Activated naive CD4-positive, alpha-beta T cell treated with Interleukin-2 at 50 U/mL for 16 hours (primary cell): ENCODE results near the gene NDUFB2.
"Not testable (repeated sequence)": the region's sequence is repeated elsewhere in the genome, so short reads cannot be mapped to it uniquely, and the experiment has no call there.

Experiments
- DNase-seq: peaks from one replicate; pipeline ENCODE4 v3.0.0-alpha.2; 2020

NDUFB2 gene

GRCh38 chr7:140673063-140673773 is 23.3 kb upstream of the NDUFB2 start:
- peak; percentile 62 for DNase-seq

- no peak for DNase-seq
Measured at GRCh38 chr7:140673774-140674155, 22.7 kb upstream of the NDUFB2 start.

- DNase-seq, result no peak
Measured at GRCh38 chr7:140674356-140674800, 22.1 kb upstream of the NDUFB2 start.

GRCh38 chr7:140674899-140675701 is 21.4 kb upstream of the NDUFB2 start:
- DNase-seq, result no peak

DNA sequence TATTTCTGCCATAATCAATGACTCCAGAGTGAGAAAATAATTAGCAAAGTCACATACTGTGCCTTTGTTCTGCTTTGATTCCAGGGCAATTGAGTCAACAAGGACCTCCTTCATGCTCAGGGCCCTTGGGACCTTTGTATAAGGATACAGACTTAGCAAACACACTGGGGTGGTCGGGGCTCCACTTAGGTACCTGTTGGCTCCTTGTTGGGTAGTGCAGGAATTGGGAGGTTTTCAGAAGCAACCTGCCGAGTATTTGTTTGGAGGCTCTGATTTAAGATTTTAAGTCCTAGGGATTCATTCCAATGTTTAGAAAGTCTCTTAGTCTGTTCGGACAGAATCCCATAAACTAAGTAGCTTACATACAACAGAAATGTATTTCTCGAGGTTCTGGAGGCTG is 20.8 kb upstream of the NDUFB2 start:
- DNase-seq, result no peak

DNA sequence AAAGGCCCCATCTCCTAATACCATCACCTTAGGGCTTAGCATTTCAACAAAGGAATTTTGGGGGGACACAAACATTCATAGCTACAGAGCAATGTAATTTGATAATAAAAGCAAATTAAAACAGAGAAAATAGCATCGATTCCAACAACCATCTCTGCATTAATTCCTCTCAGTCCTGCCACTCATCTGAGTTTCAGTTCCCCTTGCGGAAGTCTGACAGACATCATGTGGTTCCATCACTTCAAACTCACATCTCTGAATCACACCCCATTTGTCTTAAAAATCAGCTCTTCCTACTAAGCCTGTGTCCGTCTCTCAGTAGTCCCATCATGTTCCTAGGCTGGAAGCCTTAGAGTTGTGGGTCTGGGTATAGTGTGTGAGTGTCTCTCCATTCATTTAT is 20.2 kb upstream of the NDUFB2 start:
- no peak for DNase-seq

DNA sequence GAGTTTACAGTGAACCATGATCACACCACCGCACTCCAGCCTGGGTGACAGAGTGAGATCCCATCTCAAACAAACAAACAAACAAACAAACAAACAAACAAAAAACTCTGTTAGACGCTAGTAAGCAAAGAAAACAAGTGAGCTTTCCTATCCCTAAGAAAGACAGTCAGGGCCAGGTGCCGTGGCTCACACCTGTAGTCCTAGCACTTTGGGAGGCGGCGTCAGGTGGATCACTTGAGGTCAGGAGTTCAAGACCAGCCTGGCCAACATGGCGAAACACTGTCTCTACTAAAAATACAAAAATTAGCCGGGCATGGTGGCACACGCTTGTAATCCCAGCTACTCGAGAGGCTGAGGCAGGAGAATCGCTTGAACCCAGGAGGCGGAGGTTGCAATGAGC is 19.6 kb upstream of the NDUFB2 start:
- DNase-seq, result not testable (repeated sequence)

GRCh38 chr7:140677496-140677895 is 19.0 kb upstream of the NDUFB2 start:
- no peak for DNase-seq

- no peak for DNase-seq
Measured at GRCh38 chr7:140678081-140678815, 18.3 kb upstream of the NDUFB2 start.

GRCh38 chr7:140678816-140679130 is 17.7 kb upstream of the NDUFB2 start:
- DNase-seq, result no peak

DNA sequence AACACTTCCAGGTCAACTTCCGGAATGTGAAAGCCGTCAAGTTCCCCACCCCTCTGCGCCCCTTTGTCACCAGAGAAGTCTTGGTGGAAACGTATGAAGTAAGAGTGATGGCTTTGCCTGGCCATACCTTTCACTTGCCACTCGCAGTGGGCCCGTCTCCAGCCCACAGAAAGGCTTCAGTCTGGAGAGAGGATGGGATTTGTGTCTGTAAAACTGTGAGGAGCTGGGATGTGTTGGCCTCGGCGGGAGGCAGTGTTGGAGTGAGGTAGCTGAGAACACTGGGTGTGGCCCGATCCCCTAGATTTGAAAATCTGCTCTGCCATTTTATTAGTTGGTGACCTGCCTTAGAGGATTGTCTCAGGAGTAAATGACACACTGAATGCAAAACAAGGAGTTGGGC is 17.3 kb upstream of the NDUFB2 start:
- no peak for DNase-seq

DNA sequence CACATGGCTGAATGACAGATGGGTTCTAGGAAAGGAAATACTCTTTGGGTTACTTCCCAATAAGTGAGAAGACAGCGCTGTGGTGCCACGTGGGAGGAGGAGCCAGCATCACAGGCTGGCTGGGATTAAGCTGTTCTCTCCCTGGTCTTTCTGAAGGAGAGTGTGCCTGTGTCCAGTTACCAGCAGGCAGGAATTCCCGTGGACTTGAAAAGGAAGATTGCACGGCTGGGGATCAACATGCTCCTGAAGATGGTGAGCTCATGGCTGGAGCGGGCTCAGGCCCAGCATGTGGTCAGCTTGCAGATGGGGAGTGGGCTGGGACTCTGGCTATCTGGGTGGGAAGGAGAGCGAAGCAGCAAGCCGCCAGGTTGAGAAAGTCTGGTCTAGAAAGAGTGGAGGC is 15.6 kb upstream of the NDUFB2 start:
- no peak for DNase-seq

DNA sequence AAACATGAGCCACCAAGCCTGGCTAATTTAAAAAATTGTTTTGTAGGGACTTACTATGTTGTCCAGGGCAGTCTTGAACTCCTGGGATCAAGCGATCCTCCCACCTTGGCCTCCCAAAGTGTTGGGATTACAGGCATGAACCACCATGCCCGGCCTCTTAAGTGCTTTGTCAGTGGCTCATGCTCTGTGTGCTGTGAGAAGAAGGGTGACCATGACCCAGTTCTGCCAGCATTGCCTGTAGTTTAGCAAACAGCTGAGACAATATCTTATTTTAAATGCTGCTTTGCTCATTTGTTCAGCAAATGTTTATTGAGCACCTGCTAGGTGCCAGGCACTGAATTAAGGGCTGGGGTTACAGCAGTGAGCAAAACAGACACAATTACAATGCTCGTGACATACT is 14.7 kb upstream of the NDUFB2 start:
- DNase-seq, result no peak

DNA sequence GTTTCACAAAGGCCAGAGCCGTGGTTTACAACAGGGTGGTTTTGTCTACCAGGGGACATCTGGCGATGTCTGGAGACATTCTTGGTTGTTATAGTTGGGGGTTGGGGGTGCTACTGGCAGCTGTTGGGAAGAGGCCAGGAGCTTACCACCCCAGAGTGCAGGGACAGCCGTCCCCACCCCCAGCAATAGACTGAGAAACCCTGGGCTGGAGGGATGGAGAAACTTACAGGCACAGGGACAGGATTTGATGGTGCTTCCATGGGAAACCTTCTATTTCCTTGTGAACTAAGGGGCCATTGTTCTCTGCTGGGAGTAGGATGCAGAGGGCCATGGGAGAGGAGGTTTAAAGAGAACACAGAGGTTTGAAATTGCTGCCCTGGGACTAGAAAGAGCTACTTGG is 12.9 kb upstream of the NDUFB2 start:
- no peak for DNase-seq

- DNase-seq, result no peak
Measured at GRCh38 chr7:140684066-140684950, 12.2 kb upstream of the NDUFB2 start.

- no peak for DNase-seq
Measured at GRCh38 chr7:140685407-140686087, 11.0 kb upstream of the NDUFB2 start.

DNA sequence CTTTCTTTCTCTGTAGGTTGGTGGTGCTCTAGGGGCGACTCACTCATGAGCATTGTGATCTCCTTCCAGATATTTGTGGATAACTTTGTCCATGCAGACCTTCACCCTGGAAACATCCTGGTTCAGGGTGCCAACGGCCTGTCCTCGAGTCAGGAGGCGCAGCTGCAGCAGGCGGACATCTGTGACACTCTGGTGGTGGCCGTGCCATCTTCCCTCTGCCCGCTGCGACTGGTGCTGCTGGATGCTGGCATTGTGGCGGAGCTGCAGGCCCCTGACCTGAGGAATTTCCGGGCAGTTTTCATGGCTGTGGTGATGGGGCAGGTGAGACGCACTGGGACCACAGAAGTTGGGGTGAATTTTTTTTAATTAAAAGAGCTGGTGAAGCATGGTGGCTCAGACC is 9.6 kb upstream of the NDUFB2 start:
- no peak for DNase-seq

- DNase-seq, result no peak
Measured at GRCh38 chr7:140688341-140688740, 8.2 kb upstream of the NDUFB2 start.

GRCh38 chr7:140689199-140690152 is 7.0 kb upstream of the NDUFB2 start:
- no peak for DNase-seq

- DNase-seq, result no peak
Measured at GRCh38 chr7:140691376-140692045, 5.0 kb upstream of the NDUFB2 start.
